ENCODE measurements around the gene FAM89A.

The FAM89A gene

DNA sequence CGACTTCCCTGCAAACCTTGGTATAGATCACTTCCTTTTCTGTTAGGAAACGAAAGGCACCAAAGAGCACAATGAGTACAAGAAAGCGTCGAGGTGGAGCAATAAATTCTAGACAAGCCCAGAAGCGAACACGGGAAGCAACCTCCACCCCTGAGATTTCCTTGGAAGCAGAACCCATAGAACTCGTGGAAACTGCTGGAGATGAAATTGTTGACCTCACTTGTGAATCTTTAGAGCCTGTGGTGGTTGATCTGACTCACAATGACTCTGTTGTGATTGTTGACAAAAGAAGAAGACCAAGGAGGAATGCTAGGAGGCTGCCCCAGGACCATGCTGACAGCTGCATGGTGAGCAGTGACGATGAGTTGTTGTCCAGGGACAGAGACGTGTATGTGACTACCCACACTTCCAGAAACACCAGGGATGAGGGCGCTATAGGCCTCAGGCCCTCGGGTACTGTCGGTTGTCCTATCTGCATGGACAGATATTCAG, 18.5 kb downstream of the FAM89A start:
- Histone ChIP-seq H3F3A (ENCODE audit: control insufficient read depth, insufficient read depth) (no peaks in the 10 kb centered on the region), H3K27ac (ENCODE audit: low read depth, low read length) (no peak overlapping the region), H3K4me2 (ENCODE audit: low read length) (no peak overlapping the region), H3K4me1 (ENCODE audit: control insufficient read depth, low read length) (no peaks in the 10 kb centered on the region), H3K4me3 (ENCODE audit: low read length) (no peak overlapping the region), H3K27me3 (ENCODE audit: control insufficient read depth, low read length) (no peaks in the 10 kb centered on the region), H3K36me3 (ENCODE audit: control insufficient read depth, low read length) (no peaks in the 10 kb centered on the region), H4K20me1 (ENCODE audit: control insufficient read depth, insufficient read depth, low read depth, low read length) (no peaks in the 10 kb centered on the region), H3K9me3 (ENCODE audit: control insufficient read depth, insufficient read depth, low read length) (no peaks in the 10 kb centered on the region), H3K79me2 (ENCODE audit: control insufficient read depth, low read length) (no peaks in the 10 kb centered on the region), H3K9me2 (replicated peaks; ENCODE audit: control insufficient read depth, low read length) (no peaks in the 10 kb centered on the region)
- TF ChIP-seq EZH2phosphoT487 (IDR thresholded peaks at IDR 0.05; ENCODE audit: borderline replicate concordance, low read length), result no peak
- TF ChIP-seq, protein P1, sequence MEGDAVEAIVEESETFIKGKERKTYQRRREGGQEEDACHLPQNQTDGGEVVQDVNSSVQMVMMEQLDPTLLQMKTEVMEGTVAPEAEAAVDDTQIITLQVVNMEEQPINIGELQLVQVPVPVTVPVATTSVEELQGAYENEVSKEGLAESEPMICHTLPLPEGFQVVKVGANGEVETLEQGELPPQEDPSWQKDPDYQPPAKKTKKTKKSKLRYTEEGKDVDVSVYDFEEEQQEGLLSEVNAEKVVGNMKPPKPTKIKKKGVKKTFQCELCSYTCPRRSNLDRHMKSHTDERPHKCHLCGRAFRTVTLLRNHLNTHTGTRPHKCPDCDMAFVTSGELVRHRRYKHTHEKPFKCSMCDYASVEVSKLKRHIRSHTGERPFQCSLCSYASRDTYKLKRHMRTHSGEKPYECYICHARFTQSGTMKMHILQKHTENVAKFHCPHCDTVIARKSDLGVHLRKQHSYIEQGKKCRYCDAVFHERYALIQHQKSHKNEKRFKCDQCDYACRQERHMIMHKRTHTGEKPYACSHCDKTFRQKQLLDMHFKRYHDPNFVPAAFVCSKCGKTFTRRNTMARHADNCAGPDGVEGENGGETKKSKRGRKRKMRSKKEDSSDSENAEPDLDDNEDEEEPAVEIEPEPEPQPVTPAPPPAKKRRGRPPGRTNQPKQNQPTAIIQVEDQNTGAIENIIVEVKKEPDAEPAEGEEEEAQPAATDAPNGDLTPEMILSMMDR (IDR thresholded peaks at IDR 0.05; ENCODE audit: low read depth, low read length, poor library complexity, severe bottlenecking), result no peak

DNA sequence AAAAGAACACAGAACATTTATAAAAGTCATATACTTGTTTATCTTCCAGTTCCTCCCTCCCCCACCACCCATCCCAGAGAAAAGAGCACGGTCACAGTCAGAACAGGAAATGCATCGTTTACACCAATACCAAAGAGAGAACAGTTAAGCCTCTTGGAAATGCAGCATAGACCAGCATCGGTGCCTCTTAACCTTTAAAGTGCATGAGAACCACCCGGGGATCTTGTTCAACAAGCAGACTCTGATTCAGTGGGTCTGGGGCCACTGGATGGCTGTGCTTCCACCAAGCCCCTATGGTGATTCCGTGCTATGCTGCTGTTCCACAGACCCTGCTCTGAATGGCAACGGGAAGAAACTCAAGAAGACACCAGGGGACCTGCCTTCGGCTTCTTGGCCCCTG, 19.2 kb downstream of the FAM89A start:
- Histone ChIP-seq H3K9me3 (ENCODE audit: control insufficient read depth, insufficient read depth, low read length) (no peaks in the 10 kb centered on the region), H3K4me3 (ENCODE audit: low read length) (no peak overlapping the region), H3K36me3 (ENCODE audit: control insufficient read depth, low read length) (no peaks in the 10 kb centered on the region), H3K27ac (ENCODE audit: low read depth, low read length) (no peak overlapping the region), H4K20me1 (ENCODE audit: control insufficient read depth, insufficient read depth, low read depth, low read length) (no peaks in the 10 kb centered on the region), H3K9me2 (replicated peaks; ENCODE audit: control insufficient read depth, low read length) (no peaks in the 10 kb centered on the region), H3K27me3 (ENCODE audit: control insufficient read depth, low read length) (no peaks in the 10 kb centered on the region), H3F3A (ENCODE audit: control insufficient read depth, insufficient read depth) (no peaks in the 10 kb centered on the region), H3K4me1 (ENCODE audit: control insufficient read depth, low read length) (no peaks in the 10 kb centered on the region), H3K4me2 (ENCODE audit: low read length) (no peak overlapping the region), H3K79me2 (ENCODE audit: control insufficient read depth, low read length) (no peaks in the 10 kb centered on the region)
- no peak for TF ChIP-seq EZH2phosphoT487 (IDR thresholded peaks at IDR 0.05; ENCODE audit: borderline replicate concordance, low read length)
- TF ChIP-seq, protein P1 (IDR thresholded peaks at IDR 0.05; ENCODE audit: low read depth, low read length, poor library complexity, severe bottlenecking), result no peak

DNA sequence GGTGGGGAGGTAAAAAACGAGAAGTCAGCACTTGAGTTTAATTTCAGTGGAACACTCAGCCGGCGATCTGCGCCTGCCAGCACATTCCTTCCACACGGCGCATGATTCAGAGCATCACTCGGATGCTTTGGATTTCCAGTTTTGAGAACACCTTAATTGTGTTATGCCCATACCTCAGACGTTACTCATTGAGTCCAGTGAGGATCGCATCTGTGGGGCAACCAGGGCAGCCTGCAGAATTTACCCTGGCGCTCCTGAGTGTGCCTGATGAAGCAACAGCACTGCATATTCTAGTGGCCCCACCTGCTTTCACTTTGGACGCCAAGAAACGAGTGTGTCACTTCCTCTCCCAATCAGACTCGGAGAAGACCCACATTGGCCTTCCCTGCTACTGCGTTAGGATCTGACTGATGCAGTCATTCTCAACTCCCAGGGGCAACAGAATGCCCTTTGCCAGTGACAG, 19.9 kb downstream of the FAM89A start:
- Histone ChIP-seq H4K20me1 (ENCODE audit: control insufficient read depth, insufficient read depth, low read depth, low read length) (no peaks in the 10 kb centered on the region), H3K4me1 (ENCODE audit: control insufficient read depth, low read length) (no peaks in the 10 kb centered on the region), H3F3A (ENCODE audit: control insufficient read depth, insufficient read depth) (no peaks in the 10 kb centered on the region), H3K36me3 (ENCODE audit: control insufficient read depth, low read length) (no peaks in the 10 kb centered on the region), H3K27ac (ENCODE audit: low read depth, low read length) (no peak overlapping the region), H3K9me3 (ENCODE audit: control insufficient read depth, insufficient read depth, low read length) (no peaks in the 10 kb centered on the region), H3K9me2 (replicated peaks; ENCODE audit: control insufficient read depth, low read length) (no peaks in the 10 kb centered on the region), H3K79me2 (ENCODE audit: control insufficient read depth, low read length) (no peaks in the 10 kb centered on the region), H3K4me3 (ENCODE audit: low read length) (no peak overlapping the region), H3K4me2 (ENCODE audit: low read length) (no peak overlapping the region), H3K27me3 (ENCODE audit: control insufficient read depth, low read length) (no peaks in the 10 kb centered on the region)
- TF ChIP-seq, protein P1 (IDR thresholded peaks at IDR 0.05; ENCODE audit: low read depth, low read length, poor library complexity, severe bottlenecking), result no peak
- no peak for TF ChIP-seq EZH2phosphoT487 (IDR thresholded peaks at IDR 0.05; ENCODE audit: borderline replicate concordance, low read length)

Measured in DOHH2 (cell line).